ENCODE data around the gene CENPT.

Gene CENPT

GRCh38 chr16:67847064-67847861 is at the start of gene CENPT:
Gene CENPT (minus strand): TSS chr16:67847693. CDS start chr16:67833859, 13,834 bp downstream.
- no peak for DNase-seq (ENCODE audit: low read depth)

GRCh38 chr16:67897231-67897630 is 49.7 kb upstream of the CENPT start:
- no peak for DNase-seq (ENCODE audit: low read depth)

- DNase-seq (ENCODE audit: low read depth) = no peak
Observed at GRCh38 chr16:67893743-67894399, 46.4 kb upstream of the CENPT start.

GRCh38 chr16:67892899-67893742 is 45.6 kb upstream of the CENPT start, which contains the start of gene PSKH1:
Gene PSKH1 (plus strand): TSS chr16:67893254. CDS start chr16:67908750, 15,496 bp downstream.
- DNase-seq (ENCODE audit: low read depth) = peak; percentile 81

- DNase-seq (ENCODE audit: low read depth) = no peak
Observed at GRCh38 chr16:67892375-67892774, 44.9 kb upstream of the CENPT start.

GRCh38 chr16:67888331-67888730 is 40.8 kb upstream of the CENPT start:
- no peak for DNase-seq (ENCODE audit: low read depth)

- no peak for DNase-seq (ENCODE audit: low read depth)
Observed at GRCh38 chr16:67886387-67886786, 38.9 kb upstream of the CENPT start.

- DNase-seq (ENCODE audit: low read depth) = no peak
Observed at GRCh38 chr16:67885976-67886375, 38.5 kb upstream of the CENPT start.

- no peak for DNase-seq (ENCODE audit: low read depth)
Observed at GRCh38 chr16:67885545-67885944, 38.1 kb upstream of the CENPT start.

GRCh38 chr16:67884684-67885083 is 37.2 kb upstream of the CENPT start, which contains the start of gene NRN1L:
Gene NRN1L (plus strand): TSS chr16:67884885. CDS start chr16:67884904, 19 bp downstream.
- no peak for DNase-seq (ENCODE audit: low read depth)

- no peak for DNase-seq (ENCODE audit: low read depth)
Observed at GRCh38 chr16:67883872-67884261, 36.4 kb upstream of the CENPT start.

GRCh38 chr16:67883146-67883871 is 35.8 kb upstream of the CENPT start:
- DNase-seq (ENCODE audit: low read depth) = no peak

GRCh38 chr16:67882374-67883145 is 35.1 kb upstream of the CENPT start:
- DNase-seq (ENCODE audit: low read depth) = no peak

GRCh38 chr16:67881621-67882161 is 34.2 kb upstream of the CENPT start:
- no peak for DNase-seq (ENCODE audit: low read depth)

- no peak for DNase-seq (ENCODE audit: low read depth)
Observed at GRCh38 chr16:67880584-67880983, 33.1 kb upstream of the CENPT start.

GRCh38 chr16:67879936-67880335 is 32.4 kb upstream of the CENPT start:
- DNase-seq (ENCODE audit: low read depth) = no peak

- no peak for DNase-seq (ENCODE audit: low read depth)
Observed at GRCh38 chr16:67879462-67879861, 32.0 kb upstream of the CENPT start.

- DNase-seq (ENCODE audit: low read depth) = no peak
Observed at GRCh38 chr16:67878846-67879245, 31.4 kb upstream of the CENPT start.

- DNase-seq (ENCODE audit: low read depth) = no peak
Observed at GRCh38 chr16:67878232-67878631, 30.7 kb upstream of the CENPT start.

GRCh38 chr16:67877064-67877463 is 29.6 kb upstream of the CENPT start:
- no peak for DNase-seq (ENCODE audit: low read depth)

- no peak for DNase-seq (ENCODE audit: low read depth)
Observed at GRCh38 chr16:67874372-67874771, 26.9 kb upstream of the CENPT start.

Data from HS-27A (cell line).